SK-N-SH treated with all-trans-retinoic acid at 6 μM for 48 hours (cell line): ENCODE data around the gene PLA1A.

ENCODE experiments used
- BACH2 ChIP-seq: fragments of 250-450 bp; sonication (Bioruptor Pico); IDR thresholded peaks from 2 replicates; pipeline ENCODE4 v1.9.0; 2021; ENCODE audit warnings: mild to moderate bottlenecking, borderline replicate concordance
- ZNF565 ChIP-seq: fragments of 450-650 bp; formaldehyde crosslinking; conservative IDR thresholded peaks from 2 replicates; pipeline ENCODE4 v1.5.0; 2020; ENCODE audit warnings: low read depth, mild to moderate bottlenecking, moderate library complexity
- ZNF8 ChIP-seq: fragments of 450-650 bp; formaldehyde crosslinking; IDR thresholded peaks from 2 replicates; pipeline ENCODE4 v1.5.0; 2020; ENCODE audit warnings: mild to moderate bottlenecking, moderate library complexity

DNA sequence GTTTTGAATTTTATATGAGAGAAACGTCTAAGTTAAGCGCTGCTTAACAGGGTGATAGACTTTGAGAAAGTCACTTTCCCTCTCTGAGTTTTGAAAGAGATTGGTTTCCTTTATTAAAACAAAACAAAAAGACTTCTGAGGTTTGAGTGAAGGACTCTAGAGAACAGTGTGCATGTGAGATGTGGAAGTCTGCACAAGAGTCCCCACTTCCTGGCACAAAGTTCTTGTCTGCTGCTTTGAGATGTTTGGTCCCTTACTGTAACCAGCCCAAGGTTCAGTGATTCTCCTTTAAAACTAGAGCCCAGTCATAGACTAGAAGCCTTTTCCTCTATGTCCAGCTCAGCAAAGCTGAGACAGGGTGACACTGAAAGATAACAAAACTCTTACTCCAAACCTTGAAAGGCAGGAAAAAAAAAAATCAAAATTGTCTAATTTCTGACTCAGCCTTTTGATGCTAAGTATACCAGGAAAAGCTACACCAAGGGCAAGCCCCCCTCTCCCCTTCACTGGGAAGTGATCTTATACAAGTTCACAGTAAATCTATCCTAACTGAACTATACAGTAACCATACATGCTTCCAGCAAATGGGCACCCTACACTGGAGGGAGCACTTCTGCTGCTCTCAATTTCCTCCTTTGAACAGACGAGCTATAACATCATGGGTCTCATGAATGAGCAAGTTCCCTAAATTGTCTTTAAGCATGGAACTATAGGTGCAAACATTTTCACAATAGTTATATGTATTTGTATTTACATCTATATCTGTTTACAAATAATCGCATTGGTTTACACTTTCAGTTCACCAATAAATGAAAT lies 60.4 kb downstream of the PLA1A start:
- no peak for TF ChIP-seq ZNF565 (CRISPR knock-in tag)
- no peak for TF ChIP-seq ZNF8 (CRISPR knock-in tag)
- TF ChIP-seq BACH2 (CRISPR knock-in tag) = no peak
